Ecto neural progenitor cell (in vitro differentiated cells): ENCODE data around the gene BAIAP2.
A peak's percentile ranks its signal among the peaks of the same experiment; 100 is the strongest.
"Not testable (repeated sequence)": the region's sequence is repeated elsewhere in the genome, so short reads cannot be mapped to it uniquely, and the experiment has no call there.

Experiments
- DNase-seq: peaks from one replicate; pipeline ENCODE4 v3.0.0-alpha.2; 2018; ENCODE audit warnings: low spot score

BAIAP2 gene

DNA sequence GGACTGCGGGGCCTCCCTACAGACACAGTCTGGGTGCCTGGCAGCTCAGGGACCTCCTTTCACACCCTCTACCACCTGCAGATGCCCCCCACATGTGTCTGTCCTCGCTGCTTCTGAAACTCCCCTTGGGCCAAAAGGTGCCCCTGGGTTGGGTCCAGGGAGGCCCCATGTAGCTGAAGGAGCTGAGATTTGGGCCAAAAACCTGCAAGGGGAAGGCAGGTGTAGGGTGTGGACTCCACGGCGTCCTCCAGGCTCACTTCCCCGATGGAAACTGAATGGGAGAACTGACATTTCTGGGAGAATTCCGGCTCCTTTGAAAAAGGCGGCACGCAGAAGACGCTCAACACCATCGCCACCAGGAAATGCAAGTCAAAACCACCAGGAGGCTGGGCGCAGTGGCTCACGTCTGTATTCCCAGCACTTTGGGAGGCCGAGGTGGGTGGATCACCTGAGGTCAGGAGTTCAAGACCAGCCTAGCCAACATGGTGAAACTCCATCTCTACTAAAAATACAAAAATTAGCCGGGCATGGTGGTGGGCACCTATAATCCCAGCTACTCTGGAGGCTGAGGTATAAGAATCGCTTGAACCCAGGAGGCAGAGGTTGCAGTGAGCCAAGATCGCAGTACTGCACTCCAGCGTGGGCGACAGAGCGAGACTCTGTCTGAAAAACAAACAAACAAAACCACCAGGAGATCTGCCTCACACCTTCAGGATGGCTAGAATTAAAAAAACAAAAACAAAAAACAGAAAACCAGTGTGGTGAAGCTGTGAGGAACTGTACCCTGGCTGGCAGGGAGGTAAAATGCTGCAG, 13.2 kb upstream of the BAIAP2 start:
- DNase-seq = no peak

DNA sequence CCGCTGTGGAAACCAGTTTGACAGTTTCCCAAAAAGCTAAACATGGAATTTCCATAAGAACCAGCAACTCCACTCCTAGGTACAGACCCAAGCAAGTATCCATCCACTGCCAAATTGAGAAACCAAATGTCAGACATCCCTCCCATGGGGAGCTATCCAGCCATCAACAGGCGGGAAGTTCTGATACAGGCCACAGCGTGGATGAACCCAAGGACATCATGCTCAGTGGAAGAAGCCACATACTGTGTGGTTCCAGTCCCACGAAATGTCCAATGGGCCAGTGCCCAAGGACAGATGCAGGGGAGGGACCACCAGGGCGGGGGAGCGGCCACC, 12.6 kb upstream of the BAIAP2 start:
- DNase-seq = no peak

DNA sequence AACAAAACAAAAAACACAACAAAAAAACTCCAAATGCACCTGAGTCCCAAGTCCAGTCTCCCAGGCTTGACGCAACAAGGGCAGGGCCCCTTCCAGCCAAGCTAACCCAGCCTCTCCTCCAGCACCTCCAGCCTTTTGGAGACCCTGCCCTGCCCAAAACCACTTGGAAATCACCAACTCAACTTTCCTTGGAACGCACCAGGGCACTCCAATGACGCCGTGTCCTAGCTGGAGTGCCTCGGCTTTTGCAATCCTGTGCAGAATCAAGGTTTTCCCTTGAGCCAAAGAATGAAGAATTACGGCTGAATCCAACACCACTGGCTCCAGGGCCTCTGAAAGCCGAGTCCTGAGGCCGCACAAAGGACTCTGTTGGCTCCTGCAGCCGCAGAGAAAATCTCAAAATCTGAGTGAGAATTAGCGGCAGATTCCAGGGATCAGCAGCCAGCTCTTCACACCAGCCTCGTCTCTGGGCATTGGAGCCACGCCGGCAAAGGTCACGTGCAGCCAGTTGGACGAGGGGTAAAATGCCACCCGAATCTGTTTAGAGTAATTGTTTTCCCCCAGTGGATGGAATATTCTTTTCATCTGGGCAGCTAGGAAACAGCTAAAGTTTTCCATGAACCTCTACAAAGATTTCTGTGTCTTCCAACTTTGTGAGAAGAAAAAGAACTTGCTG, 9.7 kb upstream of the BAIAP2 start:
- DNase-seq = no peak

DNA sequence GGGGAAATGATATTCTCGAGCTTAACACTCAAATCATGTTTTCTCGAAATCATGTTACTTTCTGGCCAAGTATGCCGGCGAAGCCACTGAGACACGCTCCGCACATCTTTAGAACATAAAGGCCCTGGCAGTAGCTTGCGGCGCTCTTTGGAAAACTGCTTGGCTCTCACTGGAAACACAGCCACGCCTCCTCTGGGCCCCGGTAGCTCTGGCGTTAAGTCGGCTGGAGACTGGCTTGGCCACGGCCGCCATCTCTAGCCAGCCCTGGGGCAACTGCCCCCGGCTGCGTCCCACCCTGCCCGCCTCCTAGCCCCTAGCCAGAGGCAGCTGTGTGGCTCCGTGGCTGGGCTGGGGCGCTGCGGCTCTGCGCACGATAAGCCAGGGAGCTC, 9.2 kb upstream of the BAIAP2 start:
- DNase-seq = no peak

DNA sequence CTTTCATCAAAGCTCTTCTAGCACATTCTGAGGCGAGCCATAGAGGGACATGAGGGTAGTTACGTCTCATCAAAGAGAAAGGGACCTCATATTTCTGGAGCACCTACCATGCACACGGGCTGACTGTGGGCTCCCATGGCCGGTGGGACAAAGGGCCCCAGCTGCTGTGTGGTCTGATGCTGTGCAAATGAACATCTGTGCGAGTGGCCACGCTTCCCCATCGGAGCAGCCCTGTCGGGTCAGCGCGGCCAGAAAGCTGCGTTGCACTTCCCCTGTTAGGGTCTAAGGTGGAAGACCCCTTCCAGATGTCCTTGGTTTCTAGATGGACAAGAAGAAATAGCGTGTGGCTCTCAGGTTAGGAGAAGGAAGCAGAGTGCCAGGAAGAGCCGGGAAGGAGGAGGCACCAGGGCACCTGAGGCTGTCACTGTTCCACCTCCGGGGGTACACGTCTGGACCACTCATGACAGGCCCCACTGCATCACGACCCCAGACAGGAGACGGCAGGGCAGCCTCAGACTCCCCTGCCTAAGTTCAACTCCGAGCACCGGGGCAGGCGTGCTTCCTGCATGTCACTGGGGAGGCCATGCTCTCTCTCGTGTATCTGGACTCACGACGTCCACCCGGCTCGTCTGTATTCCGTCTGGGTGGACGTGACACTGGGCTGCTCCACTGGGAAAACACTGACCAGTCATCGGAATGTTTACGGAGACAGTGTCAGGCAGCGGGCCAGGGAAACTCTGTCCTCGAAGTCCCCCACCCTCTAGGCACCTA, 8.5 kb upstream of the BAIAP2 start:
- no peak for DNase-seq

DNA sequence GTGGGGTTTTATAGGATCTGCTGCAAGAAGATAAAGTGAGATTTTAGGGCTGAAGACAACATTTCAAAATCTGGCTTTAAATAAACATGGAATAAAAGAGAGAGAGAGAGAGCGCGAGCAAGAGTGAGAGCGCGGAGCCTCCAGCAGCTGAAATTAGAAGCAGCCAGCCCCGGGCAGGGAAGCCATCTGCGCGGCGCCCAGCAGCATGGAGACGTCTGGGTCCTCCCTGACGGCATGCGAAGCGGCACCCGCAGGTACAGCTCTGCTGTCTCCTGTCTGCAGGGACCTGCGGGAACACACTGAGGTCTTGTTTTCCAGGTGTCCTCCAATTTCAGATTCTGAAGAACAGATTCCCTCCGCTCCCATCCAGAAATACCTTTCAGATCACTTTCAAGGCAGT, 7.9 kb upstream of the BAIAP2 start:
- DNase-seq = no peak

DNA sequence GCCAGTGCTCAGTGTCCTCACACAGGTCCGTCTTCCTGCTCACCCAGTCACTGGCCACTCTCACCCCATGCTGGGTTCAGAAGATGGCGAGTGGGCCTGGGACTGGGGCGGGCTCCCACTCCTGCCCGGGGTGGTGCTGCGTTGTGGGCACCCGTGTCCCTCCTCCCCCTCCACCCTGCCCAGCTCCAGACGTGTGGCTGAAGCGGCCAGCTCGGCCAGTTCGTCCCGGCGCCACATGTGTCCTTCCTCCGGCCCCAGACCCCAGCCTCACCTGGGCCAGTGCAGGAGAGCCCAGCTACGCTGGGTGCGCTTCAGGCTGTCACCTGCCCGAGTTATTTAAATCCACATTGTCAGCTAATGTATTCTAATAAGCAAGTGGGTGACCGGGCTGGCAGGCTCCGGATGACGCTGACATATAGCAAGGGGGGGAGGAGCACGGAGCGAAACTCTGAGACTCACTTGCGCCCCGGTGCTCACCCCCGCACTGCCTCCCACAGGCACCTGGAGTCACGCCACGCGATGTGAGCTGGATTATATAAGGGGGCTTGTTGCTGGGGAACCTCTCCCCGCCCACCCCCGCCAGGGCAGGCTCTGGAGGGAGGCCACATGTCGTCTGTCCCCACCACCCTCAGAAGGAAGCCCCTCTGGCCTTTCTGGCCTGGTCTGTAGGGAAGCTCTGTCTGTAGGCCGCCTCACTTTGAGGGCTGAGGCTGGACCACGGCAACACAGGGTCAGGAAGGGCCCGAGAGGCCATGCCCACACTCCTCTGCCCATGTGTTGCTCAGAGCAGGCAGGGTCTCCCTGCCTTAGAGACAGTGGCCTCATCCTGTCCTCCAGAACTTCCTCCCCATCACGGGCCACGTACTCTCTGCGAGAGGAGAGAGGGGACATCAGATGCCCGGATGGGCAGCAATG, 7.1 kb upstream of the BAIAP2 start:
- no peak for DNase-seq

DNA sequence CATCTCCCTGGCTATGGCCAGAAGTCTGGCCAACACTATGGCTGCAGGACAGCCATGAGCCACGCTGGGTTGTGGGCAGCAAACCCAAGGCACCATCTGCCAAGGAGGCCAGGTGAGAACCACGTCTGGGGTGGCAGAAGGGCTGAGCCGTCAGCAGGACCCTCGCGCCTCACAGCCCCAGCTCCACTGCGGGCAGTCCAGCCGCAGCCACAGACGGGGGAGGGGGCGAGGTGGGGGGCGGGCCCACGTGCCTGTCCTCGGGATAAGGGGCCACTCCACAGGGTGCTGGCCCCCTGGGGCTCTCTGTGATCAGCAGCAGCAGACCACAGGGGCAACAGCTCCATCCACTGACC, 6.5 kb upstream of the BAIAP2 start:
- DNase-seq = no peak

DNA sequence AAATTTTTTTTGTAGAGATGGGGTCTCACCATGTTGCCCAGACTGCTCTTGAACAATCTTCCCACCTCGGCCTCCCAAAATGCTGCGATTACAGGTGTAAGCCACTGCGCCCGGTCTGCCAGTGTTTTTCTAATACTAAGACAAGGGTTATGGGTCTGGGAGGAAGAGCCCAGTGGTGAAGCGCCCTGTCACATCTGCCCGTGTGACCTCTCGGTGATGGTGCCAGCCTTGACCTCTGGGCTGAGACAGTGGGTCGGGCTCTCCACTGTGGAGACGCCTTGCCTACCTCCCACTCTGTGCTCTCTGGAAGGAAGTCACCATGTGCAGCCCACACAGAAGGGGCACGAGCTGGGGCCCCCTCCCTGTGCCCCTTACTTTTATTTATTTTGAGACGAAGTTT, 5.1 kb upstream of the BAIAP2 start:
- no peak for DNase-seq

DNA sequence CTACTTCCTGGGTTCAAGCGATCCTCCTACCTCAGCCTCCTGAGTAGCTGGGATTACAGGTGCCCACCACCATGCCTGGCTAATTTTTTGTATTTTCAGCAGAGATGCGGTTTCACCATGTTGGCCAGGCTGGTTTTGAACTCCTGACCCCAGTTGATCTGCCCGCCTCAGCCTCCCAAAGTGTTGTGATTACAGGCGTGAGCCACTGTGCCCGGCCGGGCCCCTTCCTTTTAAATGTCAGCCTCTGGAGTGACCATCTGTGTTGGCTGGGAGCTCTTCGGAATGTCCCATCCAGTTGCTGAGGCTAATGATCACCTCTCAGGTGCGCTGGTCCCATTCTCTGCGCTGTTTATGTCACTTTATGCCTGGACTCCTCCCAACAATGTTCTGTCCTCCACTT, 4.6 kb upstream of the BAIAP2 start:
- DNase-seq = not testable (repeated sequence)

DNA sequence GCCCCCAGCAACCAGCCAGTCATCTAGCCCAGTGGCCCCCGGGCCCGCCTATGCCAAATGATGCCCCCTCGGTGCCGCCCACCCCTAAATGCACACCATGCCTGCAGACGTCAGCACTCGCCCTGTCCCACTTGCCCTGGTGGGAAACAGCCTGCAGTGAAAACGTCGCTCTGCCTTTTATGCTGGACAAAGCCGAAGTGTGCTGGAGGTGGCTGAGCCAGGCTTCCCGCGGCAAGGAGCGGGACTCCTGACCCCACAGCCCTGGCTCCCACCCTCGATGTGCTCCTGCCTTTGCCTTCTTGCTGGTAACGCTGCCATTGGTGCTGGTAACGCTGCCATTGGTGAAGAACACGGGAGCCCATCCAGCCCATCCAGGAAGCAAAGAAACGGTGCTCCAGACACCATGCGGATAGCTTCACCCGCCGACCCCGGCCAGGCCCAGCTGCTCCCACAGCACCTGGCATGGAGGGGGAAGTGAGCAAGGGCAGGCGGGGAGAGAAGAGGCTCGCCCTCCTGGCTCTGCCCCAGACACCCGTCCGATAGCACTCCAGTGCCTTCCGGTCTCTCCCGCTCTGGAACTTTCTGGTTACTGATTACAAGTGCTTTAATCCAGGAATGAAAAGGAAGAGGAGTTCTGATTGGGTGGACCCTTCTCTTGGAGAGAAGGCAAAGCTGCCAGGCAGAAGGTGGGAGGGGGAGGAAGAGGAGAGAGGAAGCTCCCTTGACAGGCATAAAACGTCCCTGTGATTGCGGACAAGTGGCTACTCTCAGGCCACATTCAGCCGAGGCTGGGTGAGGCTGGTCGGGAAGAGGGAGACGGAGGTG, 4.0 kb upstream of the BAIAP2 start:
- DNase-seq = no peak

DNA sequence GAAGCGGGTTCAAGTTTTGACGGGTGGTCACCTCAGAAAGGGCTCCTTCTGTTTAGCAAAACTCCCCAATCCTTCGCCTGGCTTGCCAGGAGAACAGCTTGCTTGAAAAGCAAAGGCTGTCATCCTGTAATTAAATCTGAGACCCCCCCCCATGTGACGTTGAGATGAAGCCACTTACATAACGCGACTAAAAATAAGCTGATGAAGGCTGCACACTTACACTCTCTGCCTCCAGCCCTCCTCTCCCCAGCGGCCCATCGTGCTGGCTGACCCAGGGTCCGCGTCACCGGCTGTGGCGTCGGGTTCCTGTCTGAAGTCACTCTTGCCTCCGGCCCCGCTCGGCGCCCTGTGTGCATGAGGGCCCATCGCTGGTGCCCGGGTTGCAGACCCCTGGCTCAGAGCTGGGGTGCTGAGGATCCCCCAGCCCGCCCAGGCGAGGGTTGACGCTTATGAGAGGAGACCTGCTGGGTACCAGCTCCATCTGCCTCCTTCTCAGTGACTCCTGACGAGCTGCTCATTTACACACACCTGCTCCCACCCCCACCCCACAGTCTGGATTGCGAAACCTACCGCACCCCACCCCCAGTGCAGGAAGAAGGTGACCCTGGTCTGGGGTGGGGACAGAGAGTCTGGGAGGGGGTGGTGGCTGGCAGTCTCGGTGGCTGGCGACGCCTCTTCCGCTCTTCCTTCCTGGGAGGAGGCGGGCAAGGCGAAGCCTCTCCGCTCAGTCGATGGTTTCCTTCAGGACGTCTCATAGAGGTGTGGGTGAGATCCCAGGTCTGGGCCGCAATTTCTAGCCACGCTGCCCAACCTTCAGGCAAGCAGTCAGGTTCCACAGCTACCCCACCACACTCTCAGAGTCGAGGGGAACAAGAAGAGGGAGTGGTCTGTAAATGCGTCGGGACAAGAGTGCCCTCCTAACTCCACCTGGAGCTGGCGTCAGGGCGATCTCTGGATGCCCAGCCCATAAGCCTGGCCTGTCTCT, 3.1 kb upstream of the BAIAP2 start:
- DNase-seq = no peak

DNA sequence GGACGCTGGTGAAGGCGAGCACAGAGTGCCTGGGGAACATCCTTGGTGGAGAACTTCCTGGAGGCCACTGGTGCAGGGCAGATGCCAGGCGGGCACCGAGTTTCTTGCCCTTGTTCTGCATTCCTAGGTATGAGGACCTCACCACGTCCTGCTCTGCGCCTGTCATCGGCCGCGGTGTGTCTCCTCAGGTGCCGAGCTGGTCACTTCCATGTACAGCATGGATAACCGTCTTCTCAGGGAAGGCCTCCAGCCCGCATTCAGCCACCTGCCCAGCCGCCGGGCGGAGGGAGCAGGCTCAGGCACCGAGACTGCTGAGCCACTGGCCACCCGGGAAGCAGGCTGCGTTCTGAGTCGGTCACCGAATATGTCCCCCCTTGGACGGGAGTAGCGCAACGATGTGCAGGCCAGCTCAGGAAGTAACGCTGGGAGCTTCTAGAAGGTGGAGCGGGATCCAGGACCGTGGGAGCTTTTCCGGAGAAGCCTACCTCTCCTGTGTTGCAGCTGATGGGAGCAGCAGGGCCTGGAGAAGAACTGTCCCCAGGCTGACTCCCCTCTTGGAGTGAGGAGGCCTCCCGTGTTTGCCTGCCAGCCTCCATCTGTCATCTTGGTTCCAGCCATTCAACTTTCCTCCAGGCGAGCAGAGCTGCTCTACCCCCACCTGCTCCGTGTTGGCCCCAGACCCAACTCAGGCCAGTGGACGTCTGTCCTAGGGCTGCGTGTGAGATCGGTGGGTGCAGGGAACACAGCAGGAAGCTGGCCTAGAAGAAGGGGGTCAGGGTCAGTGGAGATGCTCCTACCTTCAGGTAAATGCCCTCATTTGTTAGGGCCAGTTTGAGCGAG, 2.1 kb upstream of the BAIAP2 start:
- DNase-seq = no peak

DNA sequence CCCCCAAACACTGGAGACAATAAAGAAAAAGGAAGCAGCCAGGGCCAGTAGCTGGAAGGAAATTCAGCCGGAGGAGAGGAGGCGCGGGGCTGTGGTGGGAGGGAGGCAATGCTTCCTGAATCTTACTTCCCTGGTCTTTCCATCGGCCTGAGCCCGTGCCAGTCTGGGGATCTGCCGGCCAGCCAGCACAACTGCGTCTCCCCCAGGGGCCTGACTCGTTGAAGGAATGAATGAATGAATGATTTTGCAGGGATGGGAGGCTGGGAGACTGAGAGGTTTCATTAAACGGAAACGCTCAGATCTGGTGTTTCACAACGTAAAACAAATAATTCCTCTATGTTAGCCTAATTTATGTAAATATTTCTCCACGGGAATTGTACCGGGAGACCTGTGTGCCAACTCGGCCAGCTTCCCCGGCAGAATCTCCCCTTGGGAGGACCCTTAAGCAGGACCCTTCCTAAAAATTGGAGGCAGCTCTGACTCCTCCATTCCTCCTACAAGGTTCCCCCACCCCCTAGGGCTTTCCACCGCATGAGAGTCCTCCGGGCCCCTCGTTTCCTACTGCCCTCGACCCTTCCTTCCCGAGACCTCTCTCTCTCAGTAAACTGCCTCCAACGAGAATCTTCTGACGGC, 1.3 kb upstream of the BAIAP2 start:
- no peak for DNase-seq

DNA sequence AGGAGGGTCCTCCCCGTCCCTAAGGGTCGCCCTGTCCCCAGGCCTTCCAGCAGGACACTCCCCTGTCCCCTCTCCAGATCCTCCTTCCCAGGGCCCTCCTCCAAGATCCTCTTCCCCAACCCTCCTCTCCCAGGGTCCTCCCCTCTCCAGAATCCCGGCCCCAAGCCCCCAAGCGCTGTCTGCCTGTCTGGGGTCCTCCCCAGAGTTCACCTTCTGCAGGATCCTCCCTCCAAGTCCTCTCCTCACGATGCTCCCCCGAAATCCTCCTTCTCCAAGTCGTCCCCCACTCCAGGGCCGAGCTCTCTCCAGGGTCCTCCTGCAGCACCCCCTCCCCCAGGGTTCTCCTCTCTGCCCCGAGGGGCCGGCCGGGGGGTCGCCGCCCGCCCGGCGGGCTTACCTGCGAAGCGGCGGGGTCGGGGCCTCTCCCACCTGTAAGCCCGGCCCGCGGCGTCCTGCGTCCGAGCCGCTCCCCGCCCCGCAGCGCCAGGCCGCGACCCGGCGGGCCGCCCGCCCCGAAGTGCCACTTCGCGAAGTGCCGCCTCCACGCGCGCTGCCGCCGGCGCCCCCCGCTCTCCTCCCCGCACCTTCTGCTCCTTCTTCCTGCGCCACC, 678 bp upstream of the BAIAP2 start:
- no peak for DNase-seq

DNA sequence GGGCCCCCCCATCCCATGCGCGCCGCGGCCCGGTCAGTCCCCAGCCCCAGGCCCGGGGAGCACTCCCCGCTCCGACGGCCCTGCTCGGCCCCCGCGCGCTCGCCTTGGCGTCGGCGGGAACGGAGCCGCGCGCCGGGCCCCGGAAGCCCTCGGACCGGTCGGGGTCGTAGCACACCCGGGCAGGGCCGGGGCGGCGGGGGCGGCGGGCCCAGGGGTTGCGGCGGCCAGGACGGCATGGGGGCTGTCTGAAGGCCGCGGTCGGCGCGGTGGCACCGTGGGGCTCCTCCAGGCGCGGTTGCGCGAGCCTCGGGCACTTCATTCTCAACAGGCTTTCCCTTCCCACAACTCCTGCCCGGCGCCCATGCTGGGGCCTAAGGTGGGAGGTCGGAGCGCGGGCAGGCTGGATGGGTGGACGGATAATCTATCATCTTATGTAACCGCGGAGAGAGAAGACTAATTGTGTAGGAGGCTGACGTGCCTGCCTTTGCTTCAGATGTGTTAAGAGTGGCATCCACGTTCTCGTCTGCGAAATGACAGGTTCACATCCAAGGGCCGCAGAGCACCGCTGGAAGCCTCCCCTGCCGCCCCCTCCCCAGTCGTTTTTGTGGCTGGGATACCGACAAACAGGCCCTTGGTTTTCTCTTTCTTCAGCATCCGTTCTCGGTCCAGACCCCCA, 708 bp downstream of the BAIAP2 start:
- peak; percentile 78 for DNase-seq

DNA sequence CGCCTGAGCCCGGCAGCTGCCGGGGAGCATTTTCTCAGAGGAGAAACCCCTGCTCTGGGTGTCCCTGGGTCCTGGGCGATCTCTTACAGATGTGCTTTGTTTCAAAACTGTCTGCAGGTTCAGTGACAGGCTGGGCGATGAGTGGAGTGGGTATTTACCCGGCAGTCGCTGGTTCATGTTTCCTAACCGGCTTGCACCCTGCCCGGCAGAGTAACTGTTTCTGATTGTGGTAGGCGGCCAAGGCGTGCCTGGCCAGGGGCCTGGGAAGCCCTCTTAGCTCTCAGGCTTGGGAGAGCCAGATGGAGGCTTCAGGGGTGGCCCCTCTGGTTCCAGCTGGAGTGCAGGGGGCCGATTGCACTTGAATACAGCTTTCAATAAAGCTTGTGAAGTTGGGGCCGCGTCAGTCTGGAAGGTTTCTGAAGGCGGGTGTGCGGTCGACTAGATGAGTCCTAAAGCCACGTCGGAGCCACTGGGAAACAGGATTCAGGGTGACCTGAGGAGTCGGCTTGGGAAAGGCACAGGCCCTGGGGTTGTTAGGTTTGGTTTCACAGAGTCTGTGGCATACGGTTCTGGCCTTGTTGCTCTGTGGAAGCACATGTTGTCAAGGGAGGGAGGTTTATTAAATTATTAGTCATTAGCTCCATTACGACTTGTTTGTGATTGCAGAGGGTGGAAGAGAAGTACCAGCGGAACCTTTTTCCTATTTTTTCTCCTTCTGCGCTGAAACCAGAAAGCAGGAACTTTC, 1.4 kb downstream of the BAIAP2 start:
- DNase-seq = no peak
